Large intestine (tissue), 3 donors: ENCODE measurements around the gene LXN. TPM values are rescaled to one million over a fixed set of nuclear protein-coding genes. Genes with fewer than 3 reads are reported as not detected.
"Not testable (repeated sequence)": the region's sequence is repeated elsewhere in the genome, so short reads cannot be mapped to it uniquely, and the experiment has no call there.

Experiments used
- DNase-seq, 2 donors: peaks; one replicate each; pipeline versions ENCODE4 v3.0.0 to v3.0.0-alpha.2; 2013
- H3K27ac ChIP-seq: one replicate; pipeline ENCODE4 v1.5.1; 2013; ENCODE audit warnings: low read length
- H3K27me3 ChIP-seq: 2 replicates; pipeline ENCODE4 v1.6.1; 2013; ENCODE audit warnings: low read length; ENCODE audit not compliant: control insufficient read depth, insufficient read depth
- H3K36me3 ChIP-seq: 2 replicates; pipeline ENCODE4 v1.6.1; 2013; ENCODE audit warnings: low read length; ENCODE audit not compliant: control insufficient read depth, insufficient read depth
- H3K4me1 ChIP-seq: one replicate; pipeline ENCODE4 v1.6.1; 2013; ENCODE audit warnings: low read length; ENCODE audit not compliant: control insufficient read depth, insufficient read depth
- H3K4me3 ChIP-seq: one replicate; pipeline ENCODE4 v1.5.1; 2013; ENCODE audit warnings: low read length
- H3K9me3 ChIP-seq: one replicate; pipeline ENCODE4 v1.6.1; 2013; ENCODE audit warnings: mild to moderate bottlenecking, low read depth, low read length, moderate library complexity; ENCODE audit not compliant: control insufficient read depth
- WGBS: methylation state at CpG from one replicate; pipeline ENCODE4 v1.1.5; 2013; ENCODE audit warnings: low lambda C conversion rate; ENCODE audit not compliant: insufficient coverage; 5-methylcytosine and 5-hydroxymethylcytosine counted together
- polyA plus RNA-seq: library from polyadenylated mRNA; unstranded; fragments of 120-200 nt; gene quantifications from one replicate; pipeline ENCODE4 v1.2.1, GENCODE V29; 2013

LXN gene
- polyA plus RNA-seq, 1 donor = 45.7 TPM

DNA sequence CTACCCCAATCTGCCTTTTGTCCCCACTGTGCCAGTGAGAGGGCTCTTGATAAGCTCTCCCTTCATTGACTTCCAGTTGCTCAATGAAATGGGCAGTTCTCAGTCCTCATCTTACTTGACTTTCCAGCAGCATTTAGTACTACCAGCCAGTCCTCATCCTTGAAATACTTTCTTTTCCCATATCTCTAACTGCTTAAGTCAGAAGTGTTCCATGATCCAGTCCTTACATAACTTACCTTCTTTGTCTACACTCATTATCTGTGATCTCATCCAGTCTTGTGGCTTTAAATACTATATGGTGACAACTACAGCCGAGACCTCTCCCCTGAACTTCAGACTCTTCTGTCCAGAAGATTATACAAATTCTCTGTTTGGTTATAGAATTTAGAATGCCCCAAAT lies 31.1 kb upstream of the LXN start:
- Histone ChIP-seq H3K27ac (no peak overlapping the region), H3K27me3 (no peaks in the 10 kb centered on the region), H3K9me3 (no peaks in the 10 kb centered on the region), H3K4me1 (no peaks in the 10 kb centered on the region), H3K4me3 (no peak overlapping the region), H3K36me3 (peaks cover 48% of the 10 kb centered on the region)
- no peak for DNase-seq
- no CpG with 5 or more reads among the region's 1 CpG for WGBS

GRCh38 chr3:158702815-158703481 lies 30.5 kb upstream of the LXN start:
- no peaks in the 10 kb centered on the region for H3K4me1 ChIP-seq
- DNase-seq = no peak
- 96% methylated on average over 3 of the region's 4 CpGs for WGBS
- no peak overlapping the region for H3K4me3 ChIP-seq
- no peaks in the 10 kb centered on the region for H3K27me3 ChIP-seq
- H3K27ac ChIP-seq = no peak overlapping the region
- H3K9me3 ChIP-seq = no peaks in the 10 kb centered on the region
- H3K36me3 ChIP-seq = peaks cover 45% of the 10 kb centered on the region

- Histone ChIP-seq H3K9me3 (no peaks in the 10 kb centered on the region), H3K27me3 (no peaks in the 10 kb centered on the region), H3K4me1 (no peaks in the 10 kb centered on the region), H3K27ac (no peak overlapping the region), H3K4me3 (no peak overlapping the region), H3K36me3 (peaks cover 45% of the 10 kb centered on the region)
- no CpG with 5 or more reads among the region's 4 CpGs for WGBS
- no peak for DNase-seq
These were observed 29.1 kb upstream of the LXN start for GRCh38 chr3:158701420-158702065.

GRCh38 chr3:158700559-158700958 lies 28.1 kb upstream of the LXN start:
- Histone ChIP-seq H3K27me3 (no peaks in the 10 kb centered on the region), H3K27ac (no peak overlapping the region), H3K9me3 (no peaks in the 10 kb centered on the region), H3K4me3 (no peak overlapping the region), H3K4me1 (no peaks in the 10 kb centered on the region), H3K36me3 (peaks cover 42% of the 10 kb centered on the region)
- DNase-seq = no peak

- Histone ChIP-seq H3K4me1 (no peaks in the 10 kb centered on the region), H3K36me3 (peaks cover 30% of the 10 kb centered on the region)
These were observed 24.2 kb upstream of the LXN start for GRCh38 chr3:158696618-158697017.

DNA sequence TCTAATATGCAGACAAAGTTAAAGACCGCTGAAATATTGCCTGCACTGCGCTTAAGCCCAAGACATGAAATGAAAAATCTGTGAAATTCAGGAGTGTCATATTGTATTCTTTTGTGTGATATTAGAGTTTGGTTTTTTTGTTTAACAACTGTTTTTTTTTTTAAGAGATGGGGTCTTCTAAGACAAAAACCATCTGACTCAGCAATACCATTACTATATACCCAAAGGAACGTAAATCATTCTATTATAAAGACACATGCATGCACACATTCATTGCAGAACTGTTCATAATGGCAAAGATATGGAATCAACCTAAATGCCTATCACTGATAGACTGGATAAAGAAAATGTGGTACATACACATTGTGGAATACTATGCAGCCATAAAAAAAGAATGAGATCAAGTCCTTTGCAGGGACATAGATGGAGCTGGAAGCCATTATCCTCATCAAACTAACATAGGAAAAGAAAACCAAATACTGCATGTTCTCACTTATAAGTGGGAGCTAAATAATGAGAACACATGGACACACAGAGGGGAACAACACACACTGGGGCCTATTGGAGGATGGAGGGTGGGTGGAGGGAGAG lies 21.5 kb upstream of the LXN start:
- peaks cover 26% of the 10 kb centered on the region for H3K36me3 ChIP-seq
- not testable (repeated sequence) for H3K4me1 ChIP-seq, H3K9me3 ChIP-seq, H3K27me3 ChIP-seq, H3K4me3 ChIP-seq, DNase-seq, H3K27ac ChIP-seq
- WGBS = no CpG with 5 or more reads among the region's 3 CpGs

More at GRCh38 chr3:158696618-158697017, 24.2 kb upstream of the LXN start:
- 100% methylated on average over 1 of the region's 2 CpGs for WGBS
- Histone ChIP-seq H3K9me3 (no peaks in the 10 kb centered on the region), H3K4me3 (no peak overlapping the region), H3K27me3 (no peaks in the 10 kb centered on the region), H3K27ac (no peak overlapping the region)
- DNase-seq = no peak

DNA sequence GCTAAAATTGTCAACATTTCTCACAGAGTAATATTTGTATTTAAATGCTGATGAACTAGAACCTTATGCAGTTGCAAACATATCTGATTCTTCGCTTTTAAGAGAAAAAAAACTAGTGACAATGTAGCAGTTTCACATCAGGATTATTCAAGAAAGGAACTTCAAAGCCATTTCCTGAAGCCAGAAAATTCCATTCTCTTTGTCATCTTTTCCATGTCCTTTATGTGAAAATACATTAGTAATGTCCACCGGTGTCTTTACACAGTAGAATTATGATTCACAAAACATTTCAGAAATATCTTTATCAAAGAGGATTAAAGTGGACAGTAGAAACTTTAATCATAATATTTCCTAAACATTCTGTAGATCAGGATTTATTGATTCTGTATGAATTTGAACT lies 12.7 kb upstream of the LXN start:
- no peak overlapping the region for H3K27ac ChIP-seq
- DNase-seq = no peak
- no peaks in the 10 kb centered on the region for H3K9me3 ChIP-seq
- H3K4me1 ChIP-seq = no peaks in the 10 kb centered on the region
- WGBS = 100% methylated on average over 2 of the region's 2 CpGs
- peaks cover 6% of the 10 kb centered on the region for H3K36me3 ChIP-seq
- no peak overlapping the region for H3K4me3 ChIP-seq
- no peaks in the 10 kb centered on the region for H3K27me3 ChIP-seq

- Histone ChIP-seq H3K27me3 (no peaks in the 10 kb centered on the region), H3K9me3 (no peaks in the 10 kb centered on the region), H3K27ac (no peak overlapping the region), H3K4me3 (no peak overlapping the region), H3K36me3 (peaks cover 6% of the 10 kb centered on the region), H3K4me1 (no peaks in the 10 kb centered on the region)
- DNase-seq = no peak
- WGBS = 88% methylated on average over 2 of the region's 5 CpGs
These were observed 10.9 kb upstream of the LXN start for GRCh38 chr3:158683230-158683962.

DNA sequence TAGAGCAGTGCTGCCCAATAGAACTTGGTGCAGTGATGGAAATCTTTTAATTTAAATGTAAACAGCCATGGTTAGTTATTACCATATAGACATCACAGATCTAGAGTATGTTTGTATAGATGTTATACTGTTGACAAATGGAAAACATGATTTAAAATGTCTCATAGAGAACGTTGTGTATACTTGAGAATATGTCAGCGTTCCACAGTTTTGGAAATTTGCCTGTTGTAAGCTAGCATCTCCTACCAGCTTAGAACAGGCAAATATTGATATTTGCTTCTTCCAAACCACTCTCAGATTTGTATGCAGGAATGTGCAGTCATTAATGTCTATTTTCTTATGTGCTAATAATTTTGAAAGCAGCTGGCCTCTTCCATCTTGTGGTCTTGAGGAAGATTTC lies 8.4 kb upstream of the LXN start:
- DNase-seq = no peak
- no CpG with 5 or more reads among the region's 2 CpGs for WGBS
- no peak overlapping the region for H3K4me3 ChIP-seq
- H3K27me3 ChIP-seq = no peaks in the 10 kb centered on the region
- H3K4me1 ChIP-seq = no peaks in the 10 kb centered on the region
- no peaks in the 10 kb centered on the region for H3K9me3 ChIP-seq
- no peak overlapping the region for H3K27ac ChIP-seq
- H3K36me3 ChIP-seq = peaks cover 11% of the 10 kb centered on the region

- peaks cover 11% of the 10 kb centered on the region for H3K36me3 ChIP-seq
- DNase-seq = no peak
- no peak overlapping the region for H3K27ac ChIP-seq
- H3K4me1 ChIP-seq = no peaks in the 10 kb centered on the region
- WGBS = no CpG with 5 or more reads among the region's 1 CpG
- no peaks in the 10 kb centered on the region for H3K9me3 ChIP-seq
- H3K4me3 ChIP-seq = no peak overlapping the region
- H3K27me3 ChIP-seq = no peaks in the 10 kb centered on the region
These were observed 7.1 kb upstream of the LXN start for GRCh38 chr3:158679547-158680000.
